Measurements from ENCODE around the gene PRDM16.

The PRDM16 gene

GRCh38 chr1:3056641-3057040, 12.4 kb upstream of the PRDM16 start:
- DNase-seq = no peak

GRCh38 chr1:3058263-3059030, 10.6 kb upstream of the PRDM16 start:
- no peak for DNase-seq

DNA sequence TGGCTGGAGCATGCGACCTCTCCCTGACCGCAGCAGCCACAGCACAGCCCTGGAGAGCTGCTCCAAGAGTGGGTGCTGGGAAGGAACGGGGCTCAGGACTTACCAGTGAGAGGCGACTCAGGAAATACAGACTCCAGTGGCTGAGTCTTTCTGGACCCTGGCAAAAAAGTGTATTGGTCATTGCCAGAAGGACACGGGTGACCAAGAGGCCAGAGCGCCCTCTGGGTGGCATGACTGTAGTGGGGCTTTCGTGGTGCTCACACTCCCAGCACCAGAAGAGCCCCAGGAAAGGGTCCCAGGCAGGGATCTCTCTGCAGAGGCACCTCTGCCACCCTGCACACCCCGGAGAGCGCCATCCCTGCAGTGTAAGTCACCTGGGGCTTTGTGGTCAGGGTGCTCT, 8.9 kb upstream of the PRDM16 start:
- no peak for DNase-seq

DNA sequence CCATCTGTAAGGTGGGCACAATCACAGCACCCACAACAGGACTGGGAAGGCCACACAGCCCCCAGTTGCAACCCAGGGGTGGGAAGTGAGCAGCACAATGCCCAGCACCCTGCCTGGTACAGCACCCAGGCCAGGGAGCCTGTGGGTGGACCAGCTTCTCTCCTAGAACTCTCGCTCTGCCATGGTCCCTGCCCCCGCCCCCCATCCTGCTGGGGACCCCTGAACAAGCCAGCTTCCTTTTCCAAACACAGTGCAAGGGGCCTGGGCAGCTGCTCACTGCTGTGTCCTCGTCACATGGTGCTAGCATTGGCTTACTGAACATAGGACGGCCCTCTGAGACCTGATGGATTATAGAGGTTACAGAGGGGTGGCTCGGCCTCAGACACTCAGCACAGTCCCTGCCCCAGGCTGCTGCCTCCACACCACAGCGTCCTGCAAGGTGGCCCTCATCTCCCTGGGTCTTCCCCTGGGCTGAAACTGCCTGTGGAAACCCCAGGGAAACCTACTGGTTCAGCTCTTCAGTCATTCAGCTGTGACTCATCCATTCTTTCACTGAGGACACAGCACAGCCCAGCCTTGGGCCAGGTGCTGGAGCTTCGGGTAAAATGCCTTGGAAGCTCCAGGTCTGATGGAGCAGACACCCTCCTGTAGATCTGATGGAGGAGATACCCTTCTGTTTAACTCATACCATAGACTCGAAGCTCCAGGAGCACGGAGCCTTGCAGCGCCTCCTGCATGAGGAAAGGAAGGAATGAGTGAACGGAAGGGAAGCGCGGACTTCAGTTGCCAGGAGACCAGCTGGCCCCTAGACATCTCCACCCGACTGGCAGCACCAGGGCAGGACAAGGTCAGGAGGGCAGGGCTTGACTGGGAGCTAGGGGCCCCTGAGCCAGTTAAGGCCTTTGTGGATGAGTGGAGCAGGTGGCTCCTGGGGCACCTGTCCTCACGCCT, 8.1 kb upstream of the PRDM16 start:
- no peak for DNase-seq

GRCh38 chr1:3061566-3061965, 7.4 kb upstream of the PRDM16 start:
- no peak for DNase-seq

GRCh38 chr1:3061981-3062615, 6.9 kb upstream of the PRDM16 start:
- DNase-seq = no peak

DNA sequence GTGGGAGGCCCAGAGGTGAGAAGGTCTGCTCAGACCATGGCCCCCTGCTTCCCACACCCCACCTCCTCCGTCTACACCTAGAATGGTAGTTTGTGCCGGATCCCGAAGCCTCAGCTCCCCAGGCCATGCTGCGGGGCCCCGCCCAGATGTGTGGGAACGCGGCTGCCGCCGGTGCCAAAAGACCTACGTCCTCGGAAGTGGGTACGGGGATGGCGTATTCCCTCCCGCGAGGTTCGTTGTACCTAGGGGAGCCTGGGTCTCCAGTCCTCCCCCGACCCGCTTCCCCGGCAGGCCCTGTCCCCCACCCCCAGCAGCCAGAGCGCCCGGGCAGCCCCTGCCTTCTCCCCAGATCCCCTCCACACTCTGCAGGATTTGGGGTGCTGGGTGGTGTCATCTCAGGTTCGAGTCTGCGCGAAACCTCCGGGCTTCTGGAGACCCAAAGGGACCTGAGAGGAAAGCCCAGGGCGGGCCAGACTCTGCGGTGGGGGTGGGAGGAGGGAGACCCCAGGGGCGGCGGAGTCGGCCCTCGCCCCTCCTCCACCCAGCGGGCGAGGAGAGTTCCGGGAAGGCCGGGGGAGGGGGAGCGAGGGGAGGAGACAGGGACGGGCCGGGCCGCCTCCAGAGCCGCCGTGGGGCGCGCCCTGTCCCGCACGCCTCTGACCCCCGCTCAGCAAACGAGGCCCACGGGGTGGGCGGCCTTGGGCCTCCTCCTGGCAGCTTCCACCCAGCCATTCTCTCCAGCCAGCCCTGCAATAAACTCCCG, 6.2 kb upstream of the PRDM16 start:
- DNase-seq = no peak

GRCh38 chr1:3063379-3064295, 5.4 kb upstream of the PRDM16 start:
- DNase-seq = no peak

- DNase-seq = no peak
These were observed 4.6 kb upstream of the PRDM16 start for GRCh38 chr1:3064296-3064850.

DNA sequence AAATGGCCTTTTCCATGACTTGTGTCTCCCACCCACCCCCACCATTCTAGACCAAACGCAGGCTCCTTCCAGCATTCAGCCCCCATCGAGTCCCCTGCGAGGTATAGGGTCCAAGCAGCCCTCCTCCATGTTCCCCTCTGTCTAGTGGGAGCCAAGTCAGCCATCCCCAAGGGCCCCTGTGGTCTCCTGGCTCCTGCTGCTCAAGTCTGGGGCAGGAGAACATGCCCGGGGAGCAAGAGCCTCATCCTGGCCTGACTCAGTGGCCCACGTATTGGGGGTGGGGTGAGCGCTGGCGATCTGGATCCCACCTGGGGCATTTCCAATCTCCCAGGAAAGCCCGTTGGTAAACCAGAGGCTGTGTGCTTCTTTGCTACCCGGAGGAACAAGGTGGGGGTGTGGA, 4.1 kb upstream of the PRDM16 start:
- DNase-seq = no peak

- DNase-seq = no peak
These were observed 3.6 kb upstream of the PRDM16 start for GRCh38 chr1:3065396-3065795.

DNA sequence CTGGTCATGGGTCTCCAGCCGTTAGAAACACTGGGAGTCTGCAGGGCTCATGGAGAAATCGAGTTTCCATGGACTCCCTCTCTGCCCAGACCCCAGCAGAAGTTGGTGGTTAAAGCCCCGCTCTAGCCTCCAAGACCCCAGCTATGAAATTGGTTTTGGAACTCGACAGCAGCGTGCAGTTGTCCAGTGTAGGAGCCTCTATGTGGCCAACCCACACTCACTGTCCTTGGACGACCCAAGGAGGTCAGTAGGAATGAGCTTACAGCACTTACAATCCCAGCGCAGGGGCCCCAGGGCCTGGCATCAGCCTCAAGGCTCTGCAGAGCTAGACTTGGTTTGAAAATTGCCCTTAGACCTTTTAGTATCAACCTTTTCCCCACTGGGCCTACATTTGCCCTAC, 3.2 kb upstream of the PRDM16 start:
- DNase-seq = no peak

DNA sequence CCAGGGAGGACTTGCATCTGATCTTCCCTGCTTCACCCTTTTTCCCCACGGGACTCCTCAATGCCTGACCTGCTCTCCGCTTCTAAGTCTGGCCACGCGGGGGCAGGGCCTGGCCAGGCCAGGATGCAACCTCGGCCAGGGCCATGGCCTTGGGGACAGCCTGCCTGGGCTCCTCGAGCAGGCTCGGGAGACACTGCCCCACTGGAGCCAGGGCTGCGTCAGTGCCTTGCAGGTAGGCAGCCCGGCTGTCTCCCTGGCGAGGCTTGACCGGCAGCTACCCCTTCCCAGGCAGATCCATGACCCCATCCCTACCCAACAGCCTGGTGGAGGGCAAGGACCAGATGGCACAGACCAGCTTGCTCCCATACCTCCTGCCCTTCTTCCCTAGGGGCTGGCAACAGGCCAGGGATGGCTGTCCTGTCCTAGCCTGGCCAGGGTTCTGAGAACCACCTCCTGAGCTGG, 2.7 kb upstream of the PRDM16 start:
- DNase-seq = no peak

GRCh38 chr1:3066826-3067225, 2.2 kb upstream of the PRDM16 start:
- DNase-seq = no peak

DNA sequence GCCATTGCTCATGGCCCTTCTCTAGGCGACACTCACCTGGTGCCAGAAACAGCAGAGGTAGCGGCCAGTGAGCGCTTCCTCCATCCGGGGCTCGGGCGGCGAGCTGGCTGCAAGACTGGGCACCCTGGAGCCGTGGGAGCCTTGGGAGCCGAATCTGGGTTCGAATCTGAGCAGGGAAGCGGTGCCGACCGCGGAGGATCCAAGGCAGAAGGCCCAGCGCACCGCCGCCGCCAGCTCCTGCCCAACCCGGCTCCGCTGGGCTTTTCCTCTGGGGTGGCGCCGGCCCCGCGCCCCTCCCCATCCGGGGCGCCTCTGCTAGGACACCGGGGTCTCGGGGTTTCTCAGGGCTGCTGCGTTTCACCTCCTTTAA, 1.7 kb upstream of the PRDM16 start:
- no peak for DNase-seq

- DNase-seq = no peak
These were observed 1.1 kb upstream of the PRDM16 start for GRCh38 chr1:3067671-3068563.

- no peak for DNase-seq
These were observed 697 bp downstream of the PRDM16 start for GRCh38 chr1:3069491-3070308.

GRCh38 chr1:3070309-3070643, 1.3 kb downstream of the PRDM16 start:
- DNase-seq = no peak
